HG02642 (cell line): Measurements from ENCODE around the gene WDTC1.
"Not testable (repeated sequence)": the region's sequence is repeated elsewhere in the genome, so short reads cannot be mapped to it uniquely, and the experiment has no call there.

Experiments
- ATAC-seq: cut with Tn5 transposase; IDR thresholded peaks from one replicate; pipeline ENCODE4 v1.9.1; 2021; ENCODE audit warnings: mild to moderate bottlenecking; ENCODE audit not compliant: unreplicated experiment, poor library complexity

The WDTC1 gene

DNA sequence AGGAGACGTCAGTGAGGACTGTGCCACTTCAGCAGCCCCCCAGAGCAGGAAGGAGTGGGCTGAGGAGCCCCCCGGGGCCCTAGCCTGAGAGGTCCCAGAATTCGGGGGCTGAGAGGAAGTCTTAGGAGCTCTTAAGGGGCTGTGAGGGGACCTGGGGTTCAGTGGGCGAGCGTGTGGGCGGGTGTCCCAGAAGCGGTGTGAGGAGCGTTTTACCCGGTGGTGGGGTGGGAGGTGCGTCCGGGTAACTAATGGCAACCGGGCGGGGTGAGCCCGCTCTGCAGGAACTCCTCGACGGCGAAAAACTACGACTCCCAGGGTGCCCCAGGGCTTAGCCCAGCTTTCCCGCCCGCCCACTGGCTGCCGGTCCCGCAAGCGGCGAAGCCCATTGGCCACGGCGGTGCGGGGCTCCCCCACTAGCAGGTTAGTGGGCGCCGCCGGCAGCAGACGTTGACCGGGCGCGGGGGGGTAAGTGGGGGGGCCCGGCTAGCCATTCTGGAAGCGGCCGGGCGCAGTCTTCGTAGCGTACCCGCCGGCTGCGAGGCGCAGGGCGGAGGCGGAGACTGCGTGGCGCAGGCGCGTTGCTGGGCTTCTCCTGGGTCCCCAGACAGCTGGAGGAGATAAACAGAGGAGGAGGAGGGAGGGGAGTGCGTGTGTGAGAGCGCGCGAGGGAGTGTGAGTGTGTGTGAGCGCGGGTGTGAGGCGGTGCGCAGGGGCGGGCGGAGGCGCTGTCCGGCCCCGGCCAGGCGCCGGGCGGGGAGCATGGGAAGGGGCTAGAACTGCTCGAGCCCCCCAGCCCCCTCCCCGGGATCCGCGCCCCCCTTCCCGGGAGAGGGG is at the start of gene WDTC1:
Gene WDTC1, plus strand, starts transcription at position 584 of the 834 bp plus-strand sequence. CDS start 26,423 bp downstream, outside the sequence.
- peak; percentile 94 for ATAC-seq

GRCh38 chr1:27184665-27185064 is 49.8 kb upstream of the WDTC1 start:
- not testable (repeated sequence) for ATAC-seq

GRCh38 chr1:27192039-27192529 is 42.3 kb upstream of the WDTC1 start:
- no peak for ATAC-seq

- ATAC-seq = no peak
These were observed 41.2 kb upstream of the WDTC1 start for GRCh38 chr1:27193194-27193593.

DNA sequence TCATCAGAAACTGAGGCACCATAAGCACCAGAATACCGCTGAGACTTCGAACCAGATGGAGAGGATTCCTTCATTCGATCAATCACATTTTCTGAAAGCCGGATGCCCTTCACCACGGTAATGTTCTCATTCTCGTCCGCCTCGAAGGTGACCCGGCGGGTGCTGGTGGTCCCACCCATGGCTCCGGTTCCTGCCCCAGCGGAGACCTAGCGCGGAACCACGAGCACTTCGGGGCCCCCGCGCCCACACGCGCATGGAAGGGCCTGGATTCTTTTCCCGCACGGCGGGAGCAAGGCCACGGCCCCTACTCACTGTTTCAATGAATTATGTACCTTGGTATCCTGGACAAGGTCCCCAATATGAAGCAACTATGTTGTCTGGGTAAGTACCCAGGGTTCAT is 33.1 kb upstream of the WDTC1 start:
- ATAC-seq = no peak

DNA sequence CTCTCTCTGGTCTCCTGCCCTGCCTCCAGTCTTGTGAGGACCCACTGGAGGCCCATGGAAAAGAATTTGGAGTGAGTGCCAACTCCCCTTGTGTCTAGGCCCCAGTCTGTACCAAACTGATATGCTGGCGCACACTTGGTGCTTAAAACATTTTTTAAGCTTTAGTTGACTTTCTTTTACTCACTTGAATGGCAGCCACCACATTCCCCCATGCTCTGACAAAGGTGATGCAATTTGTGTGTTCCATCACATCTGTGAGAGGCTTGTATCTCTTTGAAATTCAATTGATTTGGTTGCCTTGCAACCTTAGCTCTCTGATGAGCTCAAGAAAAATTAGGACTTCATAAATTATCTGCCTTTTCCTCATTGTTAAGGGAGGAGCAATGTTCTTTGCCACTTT is 30.5 kb upstream of the WDTC1 start:
- no peak for ATAC-seq

- ATAC-seq = not testable (repeated sequence)
These were observed 27.2 kb upstream of the WDTC1 start for GRCh38 chr1:27207238-27207637.

- ATAC-seq = not testable (repeated sequence)
These were observed 26.1 kb upstream of the WDTC1 start for GRCh38 chr1:27208143-27208850.

DNA sequence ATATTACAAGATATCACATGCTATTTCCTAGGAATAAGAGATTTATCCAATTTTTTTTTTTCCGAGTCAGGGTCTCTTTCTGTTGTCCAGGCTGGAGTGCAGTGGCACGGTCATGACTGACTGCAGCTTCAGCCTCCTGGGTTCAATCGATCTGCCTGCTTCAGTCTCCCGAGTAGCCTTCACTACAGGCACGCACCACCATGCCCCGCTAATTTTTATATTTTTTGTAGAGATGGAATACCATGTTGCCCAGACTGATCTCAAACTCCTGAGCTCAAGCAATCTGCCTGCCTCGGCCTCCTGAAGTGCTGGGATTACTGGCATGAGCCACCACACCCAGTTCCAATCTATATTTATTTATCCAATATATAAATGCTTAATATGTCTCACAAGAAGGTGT is 18.0 kb upstream of the WDTC1 start:
- ATAC-seq = no peak

DNA sequence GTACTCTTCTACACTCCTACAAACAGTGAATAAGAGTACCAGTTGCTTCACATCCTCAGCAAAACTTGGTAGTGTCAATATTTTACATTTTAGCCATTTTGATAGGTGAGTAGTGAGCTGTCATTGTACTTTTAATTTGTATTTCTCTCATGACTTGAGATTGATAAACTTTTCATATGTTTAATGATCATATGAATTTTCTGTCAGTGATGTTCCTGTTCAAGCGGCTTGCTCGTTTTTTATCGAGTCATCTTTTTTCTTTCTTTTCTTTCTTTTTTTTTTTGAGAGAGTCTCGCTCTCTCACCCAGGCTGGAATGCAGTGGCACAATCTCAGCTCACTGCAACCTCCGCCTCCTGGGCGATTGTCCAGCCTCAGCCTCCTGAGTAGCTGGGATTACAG is 17.0 kb upstream of the WDTC1 start:
- no peak for ATAC-seq

DNA sequence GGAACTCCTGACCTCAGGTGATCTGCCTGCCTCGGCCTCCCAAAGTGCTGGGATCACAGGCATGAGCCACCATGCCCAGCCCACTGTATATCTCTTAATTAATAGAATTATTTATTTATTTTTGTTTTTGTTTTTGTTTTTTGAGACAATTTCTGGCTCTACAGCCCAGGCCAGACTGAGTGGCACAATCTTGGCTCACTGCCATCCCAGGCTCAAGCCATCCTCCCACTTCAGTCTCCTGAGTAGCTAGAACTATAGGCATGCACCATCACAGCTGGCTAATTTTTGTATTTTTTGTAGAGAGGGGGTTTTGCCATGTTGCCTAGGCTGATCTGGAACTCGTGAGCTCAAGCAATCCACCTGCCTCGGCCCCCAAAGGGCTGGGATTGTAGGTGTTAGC is 15.7 kb upstream of the WDTC1 start:
- ATAC-seq = no peak

DNA sequence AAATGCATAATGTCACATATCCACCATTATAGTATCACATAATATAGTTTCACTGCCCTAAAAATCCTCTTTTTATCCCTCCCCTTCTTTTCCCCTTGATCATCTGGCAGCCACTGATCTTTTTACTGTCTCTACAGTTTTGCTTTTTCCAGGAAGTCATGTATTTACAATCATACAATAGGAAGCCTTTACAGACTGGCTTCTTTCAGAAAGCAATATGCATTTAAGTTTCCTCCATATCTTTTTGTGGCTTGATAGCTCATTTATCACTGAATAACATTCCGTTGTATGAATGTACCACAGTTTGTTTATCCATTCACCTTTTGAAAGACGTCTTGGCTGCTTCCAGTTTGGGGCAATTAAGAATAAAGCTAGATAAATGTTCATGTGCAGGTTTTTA is 14.3 kb upstream of the WDTC1 start:
- no peak for ATAC-seq

DNA sequence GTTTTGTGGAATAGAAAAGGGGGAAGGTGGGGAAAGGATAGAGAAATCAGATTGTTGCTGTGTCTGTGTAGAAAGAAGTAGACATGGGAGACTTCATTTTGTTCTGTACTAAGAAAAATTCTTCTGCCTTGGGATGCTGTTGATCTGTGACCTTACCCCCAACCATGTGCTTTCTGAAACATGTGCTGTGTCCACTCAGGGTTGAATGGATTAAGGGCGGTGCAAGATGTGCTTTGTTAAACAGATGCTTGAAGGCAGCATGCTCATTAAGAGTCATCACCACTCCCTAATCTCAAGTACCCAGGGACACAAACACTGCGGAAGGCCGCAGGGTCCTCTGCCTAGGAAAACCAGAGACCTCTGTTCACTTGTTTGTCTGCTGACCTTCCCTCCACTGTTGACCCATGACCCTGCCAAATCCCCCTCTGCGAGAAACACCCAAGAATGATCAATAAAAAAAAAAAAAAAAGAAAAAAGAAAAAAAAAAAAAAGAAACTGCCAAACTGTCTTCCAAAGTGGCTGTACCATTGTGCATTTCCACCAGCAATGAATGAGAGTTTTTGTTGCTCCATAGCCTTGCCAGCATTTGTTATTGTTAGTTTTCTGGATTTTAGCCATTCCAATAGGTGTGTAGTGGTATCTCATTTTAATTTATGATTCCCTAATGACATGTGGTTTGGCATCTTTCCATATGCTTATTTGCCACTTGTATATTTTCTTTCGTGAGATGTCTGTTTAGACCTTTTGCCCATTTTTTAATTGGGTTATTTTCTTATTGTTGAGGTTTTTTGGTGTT is 13.5 kb upstream of the WDTC1 start:
- ATAC-seq = not testable (repeated sequence)

DNA sequence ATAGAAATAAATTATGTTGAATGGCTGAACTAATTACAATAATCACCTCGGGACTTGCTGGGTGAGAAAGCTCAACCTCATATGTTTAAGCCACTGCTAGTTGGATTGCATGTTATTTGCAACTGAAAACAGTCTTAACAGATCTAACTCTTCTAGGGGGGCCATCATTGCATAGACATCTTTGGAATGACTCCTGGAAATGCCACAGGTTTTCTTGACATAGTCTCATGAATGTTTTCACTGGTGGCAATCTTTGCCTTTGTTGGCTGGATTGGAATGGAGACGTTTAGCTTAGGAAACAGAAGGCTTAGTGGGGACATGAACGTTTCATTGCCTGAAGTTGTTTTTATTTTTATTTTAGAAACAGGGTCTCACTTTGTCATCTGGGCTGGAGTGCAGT is 8.8 kb upstream of the WDTC1 start:
- no peak for ATAC-seq

- no peak for ATAC-seq
These were observed 6.7 kb upstream of the WDTC1 start for GRCh38 chr1:27227765-27228164.

GRCh38 chr1:27233667-27234048 is 774 bp upstream of the WDTC1 start:
- ATAC-seq = peak; percentile 2

DNA sequence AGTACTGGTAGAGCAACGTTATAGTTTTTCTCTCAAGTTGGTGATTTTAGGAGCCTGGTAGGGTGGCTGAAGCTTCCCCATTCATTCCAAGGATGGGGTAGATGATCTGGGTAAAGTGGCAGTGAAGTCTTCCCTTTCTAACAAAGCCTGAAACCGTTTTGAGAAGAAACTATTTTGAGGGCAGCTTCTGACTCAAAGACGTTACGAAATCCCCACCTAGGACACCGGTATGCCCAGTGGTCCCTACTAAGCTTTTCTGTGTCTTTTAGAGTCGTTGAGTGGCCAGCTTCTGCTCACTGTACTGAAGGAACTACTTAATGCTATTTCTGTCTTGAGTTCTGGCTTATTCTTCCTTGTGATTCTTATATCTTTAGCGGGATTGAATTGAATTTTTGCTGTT is 1.4 kb downstream of the WDTC1 start:
- no peak for ATAC-seq

DNA sequence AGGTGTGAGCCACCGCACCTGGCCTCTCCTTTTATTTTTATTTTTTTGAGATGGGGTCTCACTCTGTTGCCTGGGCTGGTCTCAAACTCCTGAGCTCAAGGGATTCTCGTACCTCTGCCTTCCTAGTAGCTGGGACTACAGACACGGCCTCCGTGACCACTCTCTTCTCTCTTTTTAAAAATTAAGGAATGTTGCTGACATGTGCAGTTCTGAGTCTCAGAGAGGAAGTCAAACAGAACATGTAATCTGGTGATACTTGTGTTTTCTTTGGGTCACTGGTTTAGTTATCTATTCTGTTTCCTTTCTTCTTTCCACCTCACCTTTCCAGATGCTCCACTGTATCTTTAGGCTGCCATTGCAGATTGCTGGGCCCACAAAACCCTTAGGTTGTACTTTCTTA is 2.7 kb downstream of the WDTC1 start:
- ATAC-seq = no peak

- no peak for ATAC-seq
These were observed 3.6 kb downstream of the WDTC1 start for GRCh38 chr1:27238032-27238431.

DNA sequence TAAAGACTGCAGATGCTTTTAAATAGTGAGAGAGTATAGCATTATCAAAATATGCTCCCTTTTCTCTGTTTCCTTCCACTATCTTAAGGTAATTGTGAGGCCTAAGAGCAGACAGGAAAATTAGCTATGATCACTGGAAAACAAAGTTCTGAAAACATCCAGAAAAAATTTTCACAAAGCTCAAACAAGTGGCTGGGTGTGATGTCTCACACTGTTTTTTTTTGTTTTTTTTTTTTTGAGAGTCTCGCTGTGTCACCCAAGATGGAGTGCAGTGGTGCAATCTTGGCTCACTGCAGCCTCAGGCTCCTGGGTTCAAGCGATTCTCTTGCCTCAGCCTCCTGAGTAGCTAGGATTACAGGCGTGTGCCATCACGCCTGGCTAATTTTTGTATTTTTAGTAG is 7.2 kb downstream of the WDTC1 start:
- ATAC-seq = no peak

DNA sequence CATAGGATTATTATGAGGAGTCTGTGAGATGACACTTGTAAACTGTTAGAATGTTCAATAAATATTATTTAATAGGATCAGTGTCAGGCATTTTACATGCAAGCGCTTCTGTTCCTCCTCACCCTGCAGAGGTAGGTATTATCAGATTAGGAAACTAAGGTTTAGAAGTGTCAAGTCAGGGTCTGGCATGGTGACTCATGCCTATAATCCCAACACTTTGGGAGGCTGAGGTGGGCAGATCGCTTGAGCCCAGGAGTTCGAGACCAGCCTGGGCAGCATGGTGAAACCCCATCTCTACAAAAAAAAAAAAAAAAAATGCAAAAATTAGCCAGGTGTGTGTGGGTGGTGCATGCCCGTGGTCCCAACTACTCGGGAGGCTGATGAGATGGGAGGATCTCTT is 9.2 kb downstream of the WDTC1 start:
- ATAC-seq = not testable (repeated sequence)
